HG03103 (cell line): ENCODE results near the gene TRMT10B.
"Not testable (repeated sequence)": the region's sequence is repeated elsewhere in the genome, so short reads cannot be mapped to it uniquely, and the experiment has no call there.

Experiments
- ATAC-seq: cut with Tn5 transposase; IDR thresholded peaks from one replicate; pipeline ENCODE4 v1.9.1; 2021; ENCODE audit warnings: low read depth; ENCODE audit not compliant: unreplicated experiment

The TRMT10B gene

DNA sequence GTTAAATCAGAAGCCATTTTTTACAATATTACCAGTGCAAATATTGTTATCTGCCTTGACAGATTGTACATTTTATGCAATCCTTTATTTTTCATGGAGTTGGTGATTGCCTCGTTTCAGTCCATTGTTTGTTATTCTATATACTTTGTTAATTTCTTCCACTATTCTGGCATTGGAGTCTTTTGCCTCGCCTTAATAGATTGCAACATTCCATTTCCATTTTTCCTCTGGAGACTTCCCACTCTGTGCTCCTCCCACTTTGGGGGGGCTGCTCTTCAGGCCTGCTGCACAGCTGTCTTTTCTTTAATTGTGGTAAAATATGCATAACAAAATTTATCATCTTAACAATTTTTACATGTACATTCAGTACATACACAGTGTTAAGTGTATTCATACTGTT lies 42.6 kb downstream of the TRMT10B start:
- ATAC-seq: no peak

DNA sequence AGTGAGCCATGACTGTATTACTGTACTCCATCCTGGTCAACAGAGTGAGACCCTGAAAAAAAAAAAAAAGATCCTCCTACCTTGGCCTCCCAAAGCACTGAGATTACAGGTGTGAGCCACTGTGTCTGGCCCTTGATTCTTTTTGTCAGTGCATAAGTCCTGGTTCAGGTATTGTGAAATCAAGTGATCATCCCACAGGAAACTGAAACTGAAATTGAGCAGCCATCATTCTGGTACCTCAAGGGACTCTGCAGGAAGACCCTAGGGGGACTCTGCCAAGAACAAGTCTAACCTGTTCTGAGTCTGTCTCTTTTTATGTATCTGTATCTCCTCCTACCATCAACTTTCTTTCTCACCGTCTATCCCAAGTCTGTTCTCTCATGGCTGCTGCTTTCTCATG lies 45.1 kb downstream of the TRMT10B start:
- no peak for ATAC-seq

DNA sequence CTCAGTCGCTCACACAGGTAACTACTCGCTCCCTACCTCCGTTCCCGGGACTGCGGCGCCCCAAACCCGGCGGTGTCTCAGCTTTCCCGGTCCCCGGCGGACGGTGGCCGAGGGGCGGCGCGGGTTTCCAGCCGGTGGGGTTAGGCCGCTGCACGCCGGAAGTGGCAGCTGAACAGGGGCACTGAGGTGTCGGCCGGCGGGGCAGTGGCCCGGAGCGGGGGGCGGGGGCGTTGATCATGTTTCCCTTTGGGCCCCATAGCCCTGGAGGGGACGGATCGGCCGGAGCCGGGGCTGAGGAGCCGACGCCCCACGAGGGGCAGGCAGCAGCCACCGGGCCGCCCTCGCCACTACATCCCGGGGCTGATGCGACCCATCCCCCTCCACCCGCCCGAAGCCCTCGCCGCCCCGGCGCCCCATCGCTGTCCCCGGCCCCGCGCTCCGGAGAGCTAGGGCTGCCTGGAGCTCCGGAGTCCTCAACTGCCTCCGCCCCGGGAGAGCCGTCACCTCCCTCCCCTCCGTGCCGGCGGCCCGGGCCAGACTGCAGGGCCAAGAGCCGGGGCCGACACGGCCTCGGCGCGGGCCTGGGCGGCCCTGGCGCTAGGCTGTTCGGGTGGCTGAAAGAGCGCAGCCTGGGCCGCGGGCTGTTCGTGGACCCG lies 47.2 kb downstream of the TRMT10B start, which contains the start of gene DCAF10:
TSS of gene DCAF10 (plus strand) at position 167 of the 656 bp plus-strand sequence. CDS start at position 237, 70 bp downstream.
- ATAC-seq: peak; percentile 73

DNA sequence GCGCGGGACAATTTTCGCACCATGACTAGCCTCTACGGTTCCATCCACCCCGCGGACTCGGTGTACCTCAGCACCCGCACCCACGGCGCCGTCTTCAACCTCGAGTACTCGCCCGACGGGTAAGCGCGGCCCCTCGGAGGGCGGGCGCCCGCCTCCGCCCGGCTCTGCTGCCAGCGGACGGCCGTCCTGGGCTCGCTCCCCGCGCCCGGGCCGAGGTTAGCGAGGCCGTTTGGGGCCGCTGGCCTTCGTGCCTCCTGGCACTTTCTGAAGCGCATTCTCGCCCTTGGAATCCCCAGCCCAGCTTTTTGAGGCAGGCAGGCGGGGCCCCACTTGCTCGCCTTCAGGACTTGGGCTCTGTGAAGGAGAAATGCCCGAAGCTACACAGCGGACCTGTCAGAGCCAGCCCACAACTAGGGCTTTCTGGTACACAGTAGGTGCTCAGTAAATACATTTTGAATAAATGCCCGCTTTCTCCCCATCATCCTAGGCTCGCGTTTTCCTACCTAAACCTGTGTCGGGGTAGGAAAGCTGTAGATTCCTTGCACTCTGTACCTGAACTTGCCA lies 47.8 kb downstream of the TRMT10B start:
- peak; percentile 31 for ATAC-seq

DNA sequence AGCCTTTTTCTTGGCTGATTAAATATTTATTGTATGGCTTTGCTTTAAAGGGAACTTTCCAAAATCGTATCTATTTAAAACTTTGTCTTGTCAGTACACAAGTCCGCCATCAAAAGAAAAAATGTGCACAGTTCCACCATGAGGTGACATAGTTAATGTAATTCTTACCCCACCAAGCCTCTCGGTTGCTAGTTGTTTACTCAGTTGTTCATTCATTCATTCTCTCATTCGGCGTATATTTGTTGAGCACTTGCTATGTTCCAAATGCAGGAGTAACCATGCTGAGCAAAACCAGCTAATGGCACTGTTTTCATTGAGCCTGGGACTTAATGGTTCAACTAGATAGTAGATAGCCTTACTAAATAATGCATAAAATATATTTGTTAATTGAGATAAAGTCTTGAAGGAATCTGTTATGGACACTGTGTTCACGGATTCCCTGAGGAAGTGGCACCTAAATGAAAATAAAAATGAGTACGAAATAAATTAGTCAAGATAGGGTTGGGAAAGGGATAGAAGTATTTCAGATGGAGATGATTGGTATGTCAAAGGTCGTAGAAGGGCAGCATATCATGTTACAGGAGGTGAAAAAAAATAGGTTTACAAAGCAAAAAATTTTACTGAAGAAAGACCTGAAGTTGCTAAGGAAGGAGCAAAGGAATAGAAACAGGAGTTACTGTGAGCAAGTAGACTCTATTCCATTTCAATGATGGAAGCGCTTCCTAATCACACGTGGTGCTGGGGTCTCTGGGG lies 48.5 kb downstream of the TRMT10B start:
- ATAC-seq: no peak

DNA sequence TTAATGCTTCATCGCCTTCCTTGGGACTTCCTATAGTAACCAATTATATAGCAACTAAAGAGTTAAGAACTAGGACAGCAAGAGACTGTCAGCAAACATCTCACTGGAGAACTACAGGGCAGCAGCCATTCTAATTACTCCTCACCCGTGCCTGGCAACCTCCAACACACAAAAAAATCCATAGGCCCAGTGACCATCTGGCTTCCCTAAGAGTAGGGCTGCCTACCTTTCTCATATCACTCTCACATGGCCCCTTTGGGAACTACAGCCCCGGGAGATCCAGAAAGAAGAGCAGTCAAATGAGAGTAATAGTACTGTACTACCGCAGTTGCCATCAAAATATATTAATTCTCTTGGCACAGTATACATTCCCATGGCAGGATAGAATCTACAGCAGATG lies 52.7 kb downstream of the TRMT10B start:
- no peak for ATAC-seq

DNA sequence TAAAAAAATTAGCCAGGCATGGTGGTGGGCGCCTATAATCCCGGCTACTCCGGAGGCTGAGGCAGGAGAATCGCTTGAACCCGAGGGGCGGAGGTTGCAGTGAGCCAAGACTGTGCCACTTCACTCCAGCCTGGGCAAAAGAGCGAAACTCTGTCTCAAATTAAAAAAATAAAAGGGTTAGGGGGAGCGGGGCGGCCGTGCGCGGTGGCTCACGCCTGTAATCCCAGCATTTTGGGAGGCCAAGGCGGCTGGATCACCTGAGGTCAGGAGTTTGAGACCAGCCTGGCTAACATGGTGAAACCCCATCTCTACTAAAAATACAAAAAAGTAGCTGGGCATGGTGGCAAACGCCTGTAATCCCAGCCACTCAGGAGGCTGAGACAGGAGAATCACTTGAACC lies 56.1 kb downstream of the TRMT10B start:
- not testable (repeated sequence) for ATAC-seq

DNA sequence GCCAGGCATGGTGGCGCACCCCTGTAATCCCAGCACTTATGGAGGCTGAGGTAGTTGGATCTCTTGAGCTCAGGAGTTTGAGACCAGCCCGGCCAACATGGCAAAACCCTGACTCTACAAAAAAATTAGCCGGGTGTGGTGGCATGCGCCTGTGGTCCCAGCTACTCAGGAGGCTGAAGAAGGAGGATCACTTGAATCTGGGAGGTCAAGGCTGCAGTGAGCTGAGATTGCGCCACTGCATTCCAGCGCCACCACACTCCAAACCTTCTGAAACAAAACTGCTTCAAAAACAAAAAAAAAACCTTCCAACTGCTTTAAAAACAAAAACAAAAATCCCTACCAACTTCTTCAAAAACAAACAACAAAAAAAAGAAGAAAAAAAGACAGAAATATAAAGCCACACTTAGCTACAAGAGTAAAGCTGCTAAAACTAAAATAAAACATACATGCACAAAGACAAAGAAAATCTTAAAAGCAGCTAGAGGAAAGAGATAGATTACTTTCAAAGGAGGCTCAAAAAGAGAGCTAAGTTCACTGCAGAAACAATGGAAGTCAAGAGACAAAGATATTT lies 58.4 kb downstream of the TRMT10B start:
- no peak for ATAC-seq

DNA sequence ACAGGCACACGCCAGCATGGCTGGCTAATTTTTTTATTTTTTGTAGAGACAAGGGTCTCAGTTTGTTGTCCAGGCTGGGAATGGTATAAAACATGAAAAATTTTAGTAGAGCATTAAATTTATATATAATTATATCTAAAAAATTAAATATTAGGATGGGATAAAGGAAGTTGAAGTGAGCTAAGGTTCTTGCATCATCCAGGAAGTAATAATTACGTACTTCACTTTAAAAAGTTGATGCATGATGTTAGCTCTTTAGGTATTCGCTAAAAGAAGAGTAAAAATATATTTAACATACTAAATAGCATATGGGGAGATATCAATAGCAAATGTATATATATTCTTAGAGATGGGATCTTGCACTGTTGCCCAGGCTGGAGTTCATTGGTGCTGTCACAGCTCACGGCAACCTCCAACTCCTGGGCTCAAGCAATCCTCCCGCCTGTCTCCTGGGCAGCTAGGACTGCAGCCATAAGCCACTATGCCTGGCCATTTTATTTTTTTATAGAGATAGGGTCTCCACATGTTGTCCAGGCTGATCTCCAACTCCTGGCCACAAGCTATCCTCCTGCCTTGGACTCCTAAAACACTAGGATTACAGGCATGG lies 59.3 kb downstream of the TRMT10B start:
- ATAC-seq: no peak

DNA sequence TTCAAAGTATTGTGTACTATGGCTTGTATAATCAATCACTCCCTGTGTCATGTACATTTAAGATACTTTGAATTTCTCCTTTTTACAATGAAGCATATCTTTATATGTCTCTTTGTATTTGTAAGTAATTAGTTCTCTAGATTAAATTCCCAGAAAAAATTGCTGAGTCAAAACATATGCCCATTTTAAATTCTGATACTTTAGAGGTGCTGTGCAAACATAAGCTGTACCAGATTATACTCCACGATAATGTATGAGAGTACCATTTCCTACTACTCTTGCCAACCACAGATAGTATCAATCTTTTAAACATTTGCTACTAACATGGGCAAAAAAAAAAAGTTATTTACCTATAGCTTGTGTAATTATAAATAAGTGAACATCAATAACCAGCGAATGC lies 65.2 kb downstream of the TRMT10B start:
- no peak for ATAC-seq

DNA sequence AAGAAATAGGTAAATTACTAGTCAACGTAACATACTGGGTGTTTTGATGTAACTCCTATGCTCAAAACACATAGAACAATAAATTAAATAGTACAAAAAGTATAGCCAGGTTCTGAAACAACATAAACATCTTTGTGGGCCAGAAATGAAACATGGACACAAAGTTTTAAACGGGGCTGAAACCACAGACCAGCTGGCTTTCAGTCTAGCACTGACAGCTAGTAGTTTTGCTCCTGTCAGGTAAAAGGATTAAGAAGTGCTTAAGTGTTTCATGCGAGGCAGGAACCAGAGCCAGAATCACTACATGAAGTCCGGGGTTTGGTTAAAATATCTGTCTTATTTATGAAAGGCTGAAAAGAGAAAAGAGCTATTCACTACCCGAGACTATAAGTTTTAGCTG lies 66.5 kb downstream of the TRMT10B start:
- ATAC-seq: no peak

DNA sequence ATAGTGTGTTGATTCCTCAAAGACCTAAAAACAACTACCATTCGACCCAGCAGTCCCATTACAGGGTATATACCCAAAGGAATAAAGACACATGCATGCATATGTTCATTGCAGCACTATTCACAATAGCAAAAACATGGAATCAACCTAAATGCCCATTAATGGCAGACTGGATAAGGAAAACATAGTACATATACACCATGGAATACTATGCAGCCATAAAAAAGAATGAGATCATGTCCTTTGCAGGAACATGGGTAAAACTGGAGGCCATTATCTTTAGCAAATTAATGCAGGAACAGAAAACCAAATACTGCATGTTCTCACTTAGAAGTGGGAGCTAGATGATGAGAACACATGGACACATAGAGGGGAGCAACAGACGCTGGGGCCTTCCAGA lies 71.6 kb downstream of the TRMT10B start:
- not testable (repeated sequence) for ATAC-seq

DNA sequence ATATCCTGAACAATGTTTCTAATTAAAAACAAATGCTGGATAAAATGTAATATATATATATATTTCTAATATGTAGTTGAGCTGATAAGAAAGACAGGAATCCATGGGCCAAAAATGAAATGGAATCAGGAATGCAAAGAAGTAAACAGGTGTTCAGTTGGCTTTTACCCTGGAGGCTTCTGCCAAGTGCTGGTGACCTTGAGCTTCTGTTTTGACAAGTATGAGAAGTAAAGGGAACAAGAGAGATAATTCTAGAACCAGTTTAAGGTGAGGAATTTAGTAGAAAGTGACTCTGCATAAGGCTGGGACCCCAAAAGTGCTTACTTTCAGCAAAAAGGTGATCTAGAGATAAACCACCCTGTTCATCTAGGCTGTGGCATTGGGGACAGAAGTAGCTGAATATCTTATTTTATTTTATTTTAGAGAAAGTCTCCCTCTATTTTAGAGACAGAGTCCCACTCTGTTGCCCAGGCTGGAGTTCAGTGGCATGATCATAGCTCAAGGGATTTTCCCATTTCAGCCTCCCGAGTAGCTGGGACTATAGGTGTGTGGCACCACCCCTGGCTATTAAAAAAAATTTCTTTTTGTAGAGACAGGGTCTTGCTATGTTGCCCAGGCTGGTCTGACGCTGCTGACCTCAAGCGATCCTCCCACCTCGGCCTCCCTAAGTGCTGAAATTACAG lies 74.0 kb downstream of the TRMT10B start:
- ATAC-seq: no peak
